ENCODE results near the gene RPIA. TPM values are rescaled to one million over a fixed set of nuclear protein-coding genes. Genes with fewer than 3 reads are reported as not detected.

Gene RPIA
- total RNA-seq, 1 experiment from 2014 or later = 10.7 TPM

- Histone ChIP-seq H3K9ac (ENCODE audit: low read length) (no peak overlapping the region; the same call in 1 of the 2 replicates), H3K27me3 (ENCODE audit: low read length) (no peaks in the 10 kb centered on the region), H2AFZ (ENCODE audit: low read length) (peak overlapping the region; percentile 2; the same call in 1 of the 2 replicates), H3K27ac (ENCODE audit: low read length) (peak overlapping the region; percentile 55), H3K36me3 (ENCODE audit: low read depth, low read length) (no peaks in the 10 kb centered on the region), H3K9me2 (replicated peaks; ENCODE audit: low read length) (no peaks in the 10 kb centered on the region), H3K4me1 (ENCODE audit: insufficient read depth, low read length) (peaks cover 41% of the 10 kb centered on the region), H3F3A (ENCODE audit: low read length, unreplicated experiment) (no peaks in the 10 kb centered on the region), H4K20me1 (ENCODE audit: low read length) (no peaks in the 10 kb centered on the region), H3K4me2 (ENCODE audit: low read length) (peak overlapping the region; percentile 51), H3K79me2 (ENCODE audit: low read length) (no peaks in the 10 kb centered on the region), H3K9me3 (ENCODE audit: low read length) (no peaks in the 10 kb centered on the region), H3K4me3 (ENCODE audit: low read length) (peak overlapping the region; percentile 12; the same call in 1 of the 2 replicates)
- ATAC-seq (peak; percentile 86), DNase-seq (peak; percentile 86)
- POLR2A ChIA-PET (ENCODE audit: unreplicated experiment) = interaction anchor here (0.7 kb wide), 1 partner anchor 31 kb away, joined by 4 read pairs; no protein-coding TSS in a partner anchor
- no peak for TF ChIP-seq EZH2 (IDR thresholded peaks at IDR 0.05; ENCODE audit: low read length, unreplicated experiment)
- no peak for TF ChIP-seq CTCF (conservative IDR thresholded peaks at IDR 0.05; ENCODE audit: low read depth, low read length)
- TF ChIP-seq EZH2phosphoT487 (IDR thresholded peaks at IDR 0.05; ENCODE audit: borderline replicate concordance, low read length) = no peak
- CTCF ChIA-PET = interaction anchor here (1.6 kb wide), 1 partner anchor 10 kb away, joined by 9 read pairs; no protein-coding TSS in a partner anchor
- no TSS peak for BruUV-seq (replicated peaks)
- intact Hi-C loops (cut with micrococcal nuclease) = loop anchor here (1.0 kb wide), 2 partner anchors 21 to 32 kb away; partner anchors contain the start of gene EIF2AK3
These were observed 31.9 kb upstream of the RPIA start for GRCh38 chr2:88659538-88659915.

- Histone ChIP-seq H3K79me2 (ENCODE audit: low read length) (no peaks in the 10 kb centered on the region), H3K27me3 (ENCODE audit: low read length) (no peaks in the 10 kb centered on the region), H2AFZ (ENCODE audit: low read length) (no peak overlapping the region), H3K9me2 (replicated peaks; ENCODE audit: low read length) (no peaks in the 10 kb centered on the region), H3K9ac (ENCODE audit: low read length) (no peak overlapping the region), H3F3A (ENCODE audit: low read length, unreplicated experiment) (no peaks in the 10 kb centered on the region), H4K20me1 (ENCODE audit: low read length) (no peaks in the 10 kb centered on the region), H3K9me3 (ENCODE audit: low read length) (no peaks in the 10 kb centered on the region), H3K4me3 (ENCODE audit: low read length) (no peak overlapping the region), H3K4me2 (ENCODE audit: low read length) (no peak overlapping the region), H3K27ac (ENCODE audit: low read length) (no peak overlapping the region), H3K4me1 (ENCODE audit: insufficient read depth, low read length) (peaks cover 41% of the 10 kb centered on the region), H3K36me3 (ENCODE audit: low read depth, low read length) (no peaks in the 10 kb centered on the region)
- CTCF ChIA-PET = no interaction called here
- POLR2A ChIA-PET (ENCODE audit: unreplicated experiment) = no interaction called here
- TF ChIP-seq EZH2 (IDR thresholded peaks at IDR 0.05; ENCODE audit: low read length, unreplicated experiment) = no peak
- TF ChIP-seq CTCF (conservative IDR thresholded peaks at IDR 0.05; ENCODE audit: low read depth, low read length) = no peak
- TF ChIP-seq EZH2phosphoT487 (IDR thresholded peaks at IDR 0.05; ENCODE audit: borderline replicate concordance, low read length) = no peak
- no peak for ATAC-seq
- DNase-seq = no peak
- intact Hi-C loops (cut with micrococcal nuclease) = no loop called here
- BruUV-seq (replicated peaks) = no TSS peak
These were observed 30.9 kb upstream of the RPIA start for GRCh38 chr2:88660622-88661021.

GRCh38 chr2:88666576-88666975, 24.9 kb upstream of the RPIA start:
- no peak for ATAC-seq
- CTCF ChIA-PET = no interaction called here
- H3K4me2 ChIP-seq (ENCODE audit: low read length) = no peak overlapping the region

More at GRCh38 chr2:88666576-88666975, 24.9 kb upstream of the RPIA start:
- intact Hi-C loops (cut with micrococcal nuclease) = loop anchor here (5.0 kb wide), 1 partner anchor 474 kb away; no protein-coding TSS in a partner anchor
- TF ChIP-seq EZH2 (IDR thresholded peaks at IDR 0.05; ENCODE audit: low read length, unreplicated experiment) = no peak
- TF ChIP-seq CTCF (conservative IDR thresholded peaks at IDR 0.05; ENCODE audit: low read depth, low read length) = no peak
- no peak for TF ChIP-seq EZH2phosphoT487 (IDR thresholded peaks at IDR 0.05; ENCODE audit: borderline replicate concordance, low read length)
- H3K9me3 ChIP-seq (ENCODE audit: low read length) = no peaks in the 10 kb centered on the region
- peaks cover 20% of the 10 kb centered on the region for H3K4me1 ChIP-seq (ENCODE audit: insufficient read depth, low read length)
- H3K36me3 ChIP-seq (ENCODE audit: low read depth, low read length) = no peaks in the 10 kb centered on the region
- no peak overlapping the region for H3K9ac ChIP-seq (ENCODE audit: low read length)
- no peaks in the 10 kb centered on the region for H3K79me2 ChIP-seq (ENCODE audit: low read length)
- no peaks in the 10 kb centered on the region for H4K20me1 ChIP-seq (ENCODE audit: low read length)
- POLR2A ChIA-PET (ENCODE audit: unreplicated experiment) = no interaction called here
- H3K4me3 ChIP-seq (ENCODE audit: low read length) = no peak overlapping the region
- no peaks in the 10 kb centered on the region for H3F3A ChIP-seq (ENCODE audit: low read length, unreplicated experiment)
- DNase-seq = peak; percentile 48
- no peaks in the 10 kb centered on the region for H3K27me3 ChIP-seq (ENCODE audit: low read length)
- no peaks in the 10 kb centered on the region for H3K9me2 ChIP-seq (replicated peaks; ENCODE audit: low read length)
- H3K27ac ChIP-seq (ENCODE audit: low read length) = no peak overlapping the region
- H2AFZ ChIP-seq (ENCODE audit: low read length) = no peak overlapping the region
- BruUV-seq (replicated peaks) = no TSS peak

Data from PC-3 (cell line).